Measurements from ENCODE around the gene KMT2E.
A peak's percentile ranks its signal among the peaks of the same experiment; 100 is the strongest.

Gene KMT2E

GRCh38 chr7:105084581-105084980, 70.6 kb downstream of the KMT2E start:
- Histone ChIP-seq H3K4ac (ENCODE audit: low read depth, low read length) (no peak overlapping the region), H3K79me1 (ENCODE audit: low read length) (no peaks in the 10 kb centered on the region), H4K12ac (ENCODE audit: low read depth, low read length) (no peak overlapping the region), H3K9ac (ENCODE audit: low read length) (no peak overlapping the region), H3K9me3 (ENCODE audit: insufficient read depth, low read depth, low read length) (no peaks in the 10 kb centered on the region), H3K4me1 (ENCODE audit: control insufficient read depth in 1 of 2, insufficient read depth in 2 of 2, low read length in 2 of 2) (no peaks in the 10 kb centered on the region), H4K91ac (ENCODE audit: low read depth, low read length) (no peak overlapping the region), H2AFZ (ENCODE audit: insufficient read depth, low read length, poor library complexity) (no peak overlapping the region), H3K27ac (ENCODE audit: low read depth, low read length) (no peak overlapping the region), H2BK120ac (ENCODE audit: insufficient read depth, low read length, poor library complexity) (no peak overlapping the region), H3K36me3 (ENCODE audit: control insufficient read depth in 1 of 2, insufficient read depth in 2 of 2, low read length in 2 of 2) (peaks cover 19 to 27% of the 10 kb centered on the region in 2 experiments), H3K79me2 (ENCODE audit: control insufficient read depth, insufficient read depth, low read length, poor library complexity) (no peaks in the 10 kb centered on the region), H3K4me2 (ENCODE audit: low read length) (no peak overlapping the region), H2BK5ac (ENCODE audit: low read depth, low read length, poor library complexity) (no peak overlapping the region), H3K4me3 (ENCODE audit: low read depth, low read length) (no peak overlapping the region), H2AK5ac (ENCODE audit: low read length) (no peak overlapping the region), H2BK12ac (ENCODE audit: low read length) (no peak overlapping the region), H4K8ac (ENCODE audit: low read depth, low read length) (no peak overlapping the region), H3K14ac (ENCODE audit: low read length) (no peak overlapping the region), H3K27me3 (ENCODE audit: insufficient read depth, low read length) (no peaks in the 10 kb centered on the region), H3K23ac (ENCODE audit: low read length) (no peak overlapping the region), H3K18ac (ENCODE audit: low read length) (no peak overlapping the region)
- no CpG with 5 or more reads among the region's 1 CpG for WGBS (ENCODE audit: extremely low coverage, insufficient coverage, insufficient read length)
- DNase-seq = no peak

GRCh38 chr7:105086850-105087249, 72.8 kb downstream of the KMT2E start:
- H3K18ac ChIP-seq (ENCODE audit: low read length) = no peak overlapping the region
- no peak overlapping the region for H2AFZ ChIP-seq (ENCODE audit: insufficient read depth, low read length, poor library complexity)
- no peak overlapping the region for H3K4me2 ChIP-seq (ENCODE audit: low read length)
- no peaks in the 10 kb centered on the region for H3K9me3 ChIP-seq (ENCODE audit: insufficient read depth, low read depth, low read length)
- DNase-seq = no peak
- H2BK5ac ChIP-seq (ENCODE audit: low read depth, low read length, poor library complexity) = no peak overlapping the region
- H3K9ac ChIP-seq (ENCODE audit: low read length) = no peak overlapping the region
- no peaks in the 10 kb centered on the region for H3K4me1 ChIP-seq (ENCODE audit: control insufficient read depth in 1 of 2, insufficient read depth in 2 of 2, low read length in 2 of 2)
- H2BK120ac ChIP-seq (ENCODE audit: insufficient read depth, low read length, poor library complexity) = no peak overlapping the region
- H2BK12ac ChIP-seq (ENCODE audit: low read length) = no peak overlapping the region
- H2AK5ac ChIP-seq (ENCODE audit: low read length) = no peak overlapping the region
- no peaks in the 10 kb centered on the region for H3K79me2 ChIP-seq (ENCODE audit: control insufficient read depth, insufficient read depth, low read length, poor library complexity)
- no peak overlapping the region for H4K8ac ChIP-seq (ENCODE audit: low read depth, low read length)
- no peak overlapping the region for H3K27ac ChIP-seq (ENCODE audit: low read depth, low read length)
- H3K4me3 ChIP-seq (ENCODE audit: low read depth, low read length) = no peak overlapping the region
- no peak overlapping the region for H4K12ac ChIP-seq (ENCODE audit: low read depth, low read length)
- no peak overlapping the region for H3K14ac ChIP-seq (ENCODE audit: low read length)
- H4K91ac ChIP-seq (ENCODE audit: low read depth, low read length) = no peak overlapping the region
- no peak overlapping the region for H3K23ac ChIP-seq (ENCODE audit: low read length)
- no peaks in the 10 kb centered on the region for H3K79me1 ChIP-seq (ENCODE audit: low read length)
- no CpG with 5 or more reads among the region's 3 CpGs for WGBS (ENCODE audit: extremely low coverage, insufficient coverage, insufficient read length)
- H3K27me3 ChIP-seq (ENCODE audit: insufficient read depth, low read length) = no peaks in the 10 kb centered on the region
- H3K4ac ChIP-seq (ENCODE audit: low read depth, low read length) = no peak overlapping the region
- peaks cover 9 to 14% of the 10 kb centered on the region in 2 experiments for H3K36me3 ChIP-seq (ENCODE audit: control insufficient read depth in 1 of 2, insufficient read depth in 2 of 2, low read length in 2 of 2)

GRCh38 chr7:105087981-105088380, 74.0 kb downstream of the KMT2E start:
- Histone ChIP-seq H3K9me3 (ENCODE audit: insufficient read depth, low read depth, low read length) (no peaks in the 10 kb centered on the region), H2AFZ (ENCODE audit: insufficient read depth, low read length, poor library complexity) (no peak overlapping the region), H3K27ac (ENCODE audit: low read depth, low read length) (no peak overlapping the region), H3K4ac (ENCODE audit: low read depth, low read length) (no peak overlapping the region), H3K27me3 (ENCODE audit: insufficient read depth, low read length) (no peaks in the 10 kb centered on the region), H3K36me3 (ENCODE audit: control insufficient read depth in 1 of 2, insufficient read depth in 2 of 2, low read length in 2 of 2) (peaks cover 7 to 12% of the 10 kb centered on the region in 2 experiments), H4K91ac (ENCODE audit: low read depth, low read length) (no peak overlapping the region), H3K4me3 (ENCODE audit: low read depth, low read length) (no peak overlapping the region), H2BK5ac (ENCODE audit: low read depth, low read length, poor library complexity) (no peak overlapping the region), H3K14ac (ENCODE audit: low read length) (no peak overlapping the region), H3K23ac (ENCODE audit: low read length) (no peak overlapping the region), H2BK12ac (ENCODE audit: low read length) (no peak overlapping the region), H3K79me2 (ENCODE audit: control insufficient read depth, insufficient read depth, low read length, poor library complexity) (no peaks in the 10 kb centered on the region), H3K18ac (ENCODE audit: low read length) (no peak overlapping the region), H2AK5ac (ENCODE audit: low read length) (no peak overlapping the region), H2BK120ac (ENCODE audit: insufficient read depth, low read length, poor library complexity) (no peak overlapping the region), H3K4me1 (ENCODE audit: control insufficient read depth in 1 of 2, insufficient read depth in 2 of 2, low read length in 2 of 2) (no peaks in the 10 kb centered on the region), H3K9ac (ENCODE audit: low read length) (no peak overlapping the region), H3K79me1 (ENCODE audit: low read length) (no peaks in the 10 kb centered on the region), H4K8ac (ENCODE audit: low read depth, low read length) (no peak overlapping the region), H4K12ac (ENCODE audit: low read depth, low read length) (no peak overlapping the region), H3K4me2 (ENCODE audit: low read length) (no peak overlapping the region)
- no CpG with 5 or more reads among the region's 6 CpGs for WGBS (ENCODE audit: extremely low coverage, insufficient coverage, insufficient read length)
- peak; percentile 68 to 91 for DNase-seq

- no peak overlapping the region for H2BK120ac ChIP-seq (ENCODE audit: insufficient read depth, low read length, poor library complexity)
- H2AK5ac ChIP-seq (ENCODE audit: low read length) = no peak overlapping the region
- H2AFZ ChIP-seq (ENCODE audit: insufficient read depth, low read length, poor library complexity) = no peak overlapping the region
- H4K91ac ChIP-seq (ENCODE audit: low read depth, low read length) = no peak overlapping the region
- peaks cover 7 to 12% of the 10 kb centered on the region in 2 experiments for H3K36me3 ChIP-seq (ENCODE audit: control insufficient read depth in 1 of 2, insufficient read depth in 2 of 2, low read length in 2 of 2)
- no peaks in the 10 kb centered on the region for H3K4me1 ChIP-seq (ENCODE audit: control insufficient read depth in 1 of 2, insufficient read depth in 2 of 2, low read length in 2 of 2)
- no peak overlapping the region for H4K8ac ChIP-seq (ENCODE audit: low read depth, low read length)
- no peak overlapping the region for H4K12ac ChIP-seq (ENCODE audit: low read depth, low read length)
- H3K4me2 ChIP-seq (ENCODE audit: low read length) = no peak overlapping the region
- H3K18ac ChIP-seq (ENCODE audit: low read length) = no peak overlapping the region
- no peak overlapping the region for H3K9ac ChIP-seq (ENCODE audit: low read length)
- no peak overlapping the region for H3K27ac ChIP-seq (ENCODE audit: low read depth, low read length)
- H3K4ac ChIP-seq (ENCODE audit: low read depth, low read length) = no peak overlapping the region
- H3K79me1 ChIP-seq (ENCODE audit: low read length) = no peaks in the 10 kb centered on the region
- DNase-seq = no peak
- H3K4me3 ChIP-seq (ENCODE audit: low read depth, low read length) = no peak overlapping the region
- H3K27me3 ChIP-seq (ENCODE audit: insufficient read depth, low read length) = no peaks in the 10 kb centered on the region
- H3K23ac ChIP-seq (ENCODE audit: low read length) = no peak overlapping the region
- H2BK12ac ChIP-seq (ENCODE audit: low read length) = no peak overlapping the region
- H3K9me3 ChIP-seq (ENCODE audit: insufficient read depth, low read depth, low read length) = no peaks in the 10 kb centered on the region
- H2BK5ac ChIP-seq (ENCODE audit: low read depth, low read length, poor library complexity) = no peak overlapping the region
- no peak overlapping the region for H3K14ac ChIP-seq (ENCODE audit: low read length)
- WGBS (ENCODE audit: extremely low coverage, insufficient coverage, insufficient read length) = no CpG with 5 or more reads among the region's 2 CpGs
- no peaks in the 10 kb centered on the region for H3K79me2 ChIP-seq (ENCODE audit: control insufficient read depth, insufficient read depth, low read length, poor library complexity)
Measured at GRCh38 chr7:105088456-105088855, 74.5 kb downstream of the KMT2E start.

Measured in trophoblast cell (in vitro differentiated cells and primary cell).